GM19025 (cell line): ENCODE measurements around the gene RHEBL1.

Source experiments
- ATAC-seq: cut with Tn5 transposase; IDR thresholded peaks from one replicate; pipeline ENCODE4 v1.9.1; 2021; ENCODE audit warnings: mild to moderate bottlenecking, low read depth, moderate library complexity; ENCODE audit not compliant: unreplicated experiment

RHEBL1 gene

GRCh38 chr12:49022558-49023178 is 47.1 kb downstream of the RHEBL1 start:
- ATAC-seq = no peak

- no peak for ATAC-seq
Observed at GRCh38 chr12:49021292-49021915, 48.4 kb downstream of the RHEBL1 start.

GRCh38 chr12:49020441-49020840 is 49.3 kb downstream of the RHEBL1 start:
- ATAC-seq = no peak

- no peak for ATAC-seq
Observed at GRCh38 chr12:49019443-49020324, 50.1 kb downstream of the RHEBL1 start.

GRCh38 chr12:49019120-49019430 is 50.7 kb downstream of the RHEBL1 start:
- ATAC-seq = no peak

- ATAC-seq = peak; percentile 94
Observed at GRCh38 chr12:49018261-49019119, 51.3 kb downstream of the RHEBL1 start, which contains the start of gene PRKAG1. Gene PRKAG1 (minus strand): TSS chr12:49018776. CDS start chr12:49018740, 36 bp downstream.

- ATAC-seq = no peak
Observed at GRCh38 chr12:49017891-49018260, 51.9 kb downstream of the RHEBL1 start.

GRCh38 chr12:49015196-49015595 is 54.6 kb downstream of the RHEBL1 start:
- ATAC-seq = no peak
